Stimulated activated naive CD8-positive, alpha-beta T cell treated with anti-CD3 and anti-CD28 coated beads, Interleukin-15, amount 100 ng/mL, for 72 hours (primary cell): ENCODE results near the gene MT3.

Experiments
- ATAC-seq: fragments of 150-1000 bp; cut with Tn5 transposase; 2 replicates; pipeline ENCODE4 v1.10.0; 2021; ENCODE audit warnings: mild to moderate bottlenecking, moderate library complexity
- DNase-seq, 2 donors: peaks; one replicate each; pipeline ENCODE4 v3.0.0; 2021 to 2022
- H3K27ac Mint-ChIP-seq, 2 donors: one replicate each; pipeline ENCODE4 v1.8.0; 2022; ENCODE audit warnings: mild to moderate bottlenecking in 2 of 2, mixed read lengths in 2 of 2, moderate library complexity in 2 of 2
- H3K27me3 Mint-ChIP-seq: one replicate; pipeline ENCODE4 v1.8.0; 2022; ENCODE audit warnings: mixed read lengths
- H3K4me1 Mint-ChIP-seq: one replicate; pipeline ENCODE4 v1.8.0; 2022; ENCODE audit warnings: mild to moderate bottlenecking, mixed read lengths
- H3K4me3 Mint-ChIP-seq, 2 donors: one replicate each; pipeline ENCODE4 v1.8.0; 2022; ENCODE audit warnings: mild to moderate bottlenecking in 2 of 2, mixed read lengths in 2 of 2, moderate library complexity in 1 of 2
- H3K9me3 Mint-ChIP-seq, 2 donors: one replicate each; pipeline ENCODE4 v1.8.0; 2022; ENCODE audit warnings: mixed read lengths in 2 of 2

The MT3 gene

DNA sequence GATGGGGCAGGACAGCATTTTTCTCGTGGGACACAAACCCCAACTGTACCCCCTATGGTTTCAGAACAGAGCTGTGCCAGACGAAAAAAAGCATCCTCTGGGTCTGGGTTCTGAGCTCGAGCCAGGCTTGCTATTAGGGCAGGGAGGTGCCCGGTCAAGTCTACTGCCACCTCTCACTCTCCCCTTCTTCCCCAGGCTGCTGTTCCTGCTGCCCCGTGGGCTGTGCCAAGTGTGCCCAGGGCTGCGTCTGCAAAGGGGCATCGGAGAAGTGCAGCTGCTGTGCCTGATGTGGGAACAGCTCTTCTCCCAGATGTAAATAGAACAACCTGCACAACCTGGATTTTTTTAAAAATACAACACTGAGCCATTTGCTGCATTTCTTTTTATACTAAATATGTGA, 37.4 kb downstream of the MT3 start:
- ATAC-seq (no peak), DNase-seq (no peak)
- peak overlapping the region; percentile 89 to 94 for H3K4me3 Mint-ChIP-seq
- no peak overlapping the region for H3K27ac Mint-ChIP-seq
- H3K4me1 Mint-ChIP-seq, result peaks cover 22% of the 10 kb centered on the region
- H3K27me3 Mint-ChIP-seq, result peaks cover 71% of the 10 kb centered on the region
- no peaks in the 10 kb centered on the region for H3K9me3 Mint-ChIP-seq

- no peak for DNase-seq
- ATAC-seq, result no peak
- no peak overlapping the region for H3K4me3 Mint-ChIP-seq
- no peaks in the 10 kb centered on the region for H3K9me3 Mint-ChIP-seq
- no peak overlapping the region for H3K27ac Mint-ChIP-seq
- H3K27me3 Mint-ChIP-seq, result peaks cover 91% of the 10 kb centered on the region
- H3K4me1 Mint-ChIP-seq, result peaks cover 37% of the 10 kb centered on the region
Measured at GRCh38 chr16:56628486-56629350, 39.4 kb downstream of the MT3 start.

- DNase-seq (no peak), ATAC-seq (no peak)
- H3K27ac Mint-ChIP-seq, result no peak overlapping the region
Measured at GRCh38 chr16:56629531-56629930, 40.2 kb downstream of the MT3 start.

GRCh38 chr16:56630134-56630533, 40.8 kb downstream of the MT3 start:
- Mint-ChIP-seq H3K27ac (no peak overlapping the region), H3K4me3 (no peak overlapping the region), H3K9me3 (no peaks in the 10 kb centered on the region), H3K27me3 (peaks cover 92% of the 10 kb centered on the region), H3K4me1 (peaks cover 39% of the 10 kb centered on the region)
- ATAC-seq (peak; percentile 59), DNase-seq (no peak)

More at GRCh38 chr16:56629531-56629930, 40.2 kb downstream of the MT3 start:
- Mint-ChIP-seq H3K9me3 (no peaks in the 10 kb centered on the region), H3K4me3 (no peak overlapping the region), H3K27me3 (peaks cover 92% of the 10 kb centered on the region), H3K4me1 (peaks cover 38% of the 10 kb centered on the region)

DNA sequence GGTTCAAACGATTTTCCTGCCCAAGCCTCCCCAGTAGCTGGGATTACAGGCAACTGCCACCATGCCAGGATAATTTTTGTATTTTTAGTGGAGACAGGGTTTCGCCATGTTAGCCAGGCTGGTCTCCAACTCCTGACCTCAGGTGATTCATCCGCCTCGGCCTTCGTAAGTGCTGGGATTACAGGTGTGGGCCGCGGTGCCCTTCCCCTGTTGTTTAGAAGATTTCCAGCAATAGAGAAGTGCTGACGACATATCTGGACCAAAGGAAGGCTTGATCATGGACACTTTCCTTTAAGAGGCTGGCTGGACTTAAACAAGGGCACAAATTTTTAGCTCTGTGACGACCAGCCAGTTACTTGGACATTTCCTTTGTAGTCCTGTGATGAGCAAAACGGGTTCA, 41.9 kb downstream of the MT3 start:
- peak overlapping the region in 1 of 2 donors; percentile 79 for H3K4me3 Mint-ChIP-seq

GRCh38 chr16:56631832-56632155, 42.5 kb downstream of the MT3 start:
- no peak overlapping the region for H3K27ac Mint-ChIP-seq
- no peak for ATAC-seq

More for the DNA sequence above, 41.9 kb downstream of the MT3 start:
- H3K27me3 Mint-ChIP-seq, result peaks cover 92% of the 10 kb centered on the region
- DNase-seq (no peak), ATAC-seq (no peak)
- H3K4me1 Mint-ChIP-seq, result peaks cover 39% of the 10 kb centered on the region
- H3K9me3 Mint-ChIP-seq, result no peaks in the 10 kb centered on the region
- no peak overlapping the region for H3K27ac Mint-ChIP-seq

DNA sequence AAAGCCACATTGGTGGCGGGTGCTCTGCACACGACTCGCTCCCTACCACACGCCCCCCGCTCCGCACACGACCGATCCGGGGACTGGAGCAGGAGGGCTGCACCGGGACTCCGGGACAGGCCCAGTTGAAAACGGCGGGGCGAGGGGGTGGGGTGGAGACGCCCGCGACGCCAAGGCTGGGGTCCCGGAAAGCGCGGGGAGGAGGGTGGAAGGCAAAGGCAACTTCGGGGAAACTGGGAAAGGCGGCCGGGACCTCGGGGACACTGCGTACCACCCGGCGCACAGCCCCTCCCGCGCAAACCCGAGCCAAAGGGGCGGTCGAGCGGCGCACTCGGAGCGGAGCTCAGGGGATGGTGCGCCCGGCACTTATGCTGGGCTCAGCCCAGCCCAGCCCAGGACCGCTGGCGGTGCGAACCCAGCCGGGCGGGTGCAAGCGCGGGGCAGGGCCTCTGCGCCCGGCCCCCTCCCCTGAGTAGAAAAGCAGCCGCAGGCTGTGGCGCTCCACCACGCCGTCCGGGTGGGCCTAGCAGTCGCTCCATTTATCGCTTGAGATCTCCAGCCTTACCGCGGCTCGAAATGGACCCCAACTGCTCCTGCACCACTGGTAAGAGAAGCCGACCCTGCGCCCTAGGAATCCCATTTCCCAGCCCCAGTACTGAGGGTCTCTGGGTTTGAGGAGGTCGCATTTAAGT, 43.0 kb downstream of the MT3 start, which contains the start of gene MT1M:
Gene MT1M, plus strand, starts transcription at position 504 of the 692 bp plus-strand sequence. Its CDS starts 73 bp downstream, at position 577.
- no peaks in the 10 kb centered on the region for H3K9me3 Mint-ChIP-seq
- DNase-seq, result no peak
- peaks cover 92% of the 10 kb centered on the region for H3K27me3 Mint-ChIP-seq
- peaks cover 41% of the 10 kb centered on the region for H3K4me1 Mint-ChIP-seq
- H3K4me3 Mint-ChIP-seq, result peak within 1 kb of the TSS; percentile 79 to 89
- ATAC-seq, result peak; percentile 53
- no peak within 1 kb of the TSS for H3K27ac Mint-ChIP-seq

More at GRCh38 chr16:56631832-56632155, 42.5 kb downstream of the MT3 start:
- no peaks in the 10 kb centered on the region for H3K9me3 Mint-ChIP-seq
- H3K4me3 Mint-ChIP-seq, result peak overlapping the region; percentile 79 to 89
- H3K27me3 Mint-ChIP-seq, result peaks cover 92% of the 10 kb centered on the region
- no peak for DNase-seq
- H3K4me1 Mint-ChIP-seq, result peaks cover 41% of the 10 kb centered on the region

DNA sequence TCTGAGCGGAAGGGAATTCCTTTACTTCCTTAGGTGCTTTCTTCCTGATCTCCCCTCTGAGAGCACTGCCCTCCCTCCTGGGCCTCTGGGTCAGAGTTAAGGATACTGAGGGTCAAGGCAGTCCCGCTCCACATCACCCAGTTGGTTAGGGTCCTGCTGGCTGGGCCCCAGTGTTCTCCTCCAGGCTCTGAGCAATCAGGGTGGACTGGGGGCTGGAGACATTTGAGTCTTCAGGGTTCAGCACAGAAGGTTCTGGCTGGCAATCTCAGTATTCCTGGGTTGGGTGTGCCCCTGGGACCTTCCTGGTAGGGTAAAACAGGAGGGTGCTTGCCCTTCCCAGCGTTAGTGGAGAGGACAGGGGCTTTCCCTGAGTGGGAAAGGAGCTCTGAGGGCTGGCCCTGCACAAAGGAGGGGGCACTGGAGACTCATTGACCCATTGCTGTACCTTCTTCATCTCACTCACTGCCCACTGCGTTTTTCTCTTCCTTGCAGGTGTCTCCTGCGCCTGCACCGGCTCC, 43.6 kb downstream of the MT3 start:
- peaks cover 96% of the 10 kb centered on the region for H3K27me3 Mint-ChIP-seq
- H3K4me1 Mint-ChIP-seq, result peaks cover 46% of the 10 kb centered on the region
- no peak overlapping the region for H3K27ac Mint-ChIP-seq
- DNase-seq, result no peak
- no peak for ATAC-seq
- peak overlapping the region; percentile 77 to 89 for H3K4me3 Mint-ChIP-seq
- H3K9me3 Mint-ChIP-seq, result no peaks in the 10 kb centered on the region

- H3K4me3 Mint-ChIP-seq, result no peak overlapping the region
- peaks cover 100% of the 10 kb centered on the region for H3K27me3 Mint-ChIP-seq
- ATAC-seq (no peak), DNase-seq (no peak)
- peaks cover 52% of the 10 kb centered on the region for H3K4me1 Mint-ChIP-seq
- no peak overlapping the region for H3K27ac Mint-ChIP-seq
- no peaks in the 10 kb centered on the region for H3K9me3 Mint-ChIP-seq
Measured at GRCh38 chr16:56633535-56633934, 44.2 kb downstream of the MT3 start.

- DNase-seq, result no peak
- Mint-ChIP-seq H3K4me1 (peaks cover 56% of the 10 kb centered on the region), H3K9me3 (no peaks in the 10 kb centered on the region), H3K27ac (peak overlapping the region in 1 of 2 donors; percentile 34), H3K27me3 (peaks cover 100% of the 10 kb centered on the region), H3K4me3 (peak overlapping the region; percentile 76 to 81)
- no peak for ATAC-seq
Measured at GRCh38 chr16:56634715-56635440, 45.5 kb downstream of the MT3 start.

GRCh38 chr16:56635441-56635967, 46.2 kb downstream of the MT3 start:
- H3K9me3 Mint-ChIP-seq, result no peaks in the 10 kb centered on the region
- H3K27ac Mint-ChIP-seq, result no peak overlapping the region
- DNase-seq, result no peak
- peak overlapping the region; percentile 76 to 81 for H3K4me3 Mint-ChIP-seq
- H3K4me1 Mint-ChIP-seq, result peaks cover 56% of the 10 kb centered on the region
- ATAC-seq, result no peak
- H3K27me3 Mint-ChIP-seq, result peaks cover 100% of the 10 kb centered on the region

GRCh38 chr16:56636616-56637413, 47.5 kb downstream of the MT3 start:
- Mint-ChIP-seq H3K27ac (no peak overlapping the region), H3K4me1 (peaks cover 53% of the 10 kb centered on the region), H3K4me3 (no peak overlapping the region), H3K27me3 (peaks cover 96% of the 10 kb centered on the region), H3K9me3 (no peaks in the 10 kb centered on the region)
- DNase-seq (no peak), ATAC-seq (no peak)

GRCh38 chr16:56637814-56638750, 48.8 kb downstream of the MT3 start, which contains the start of gene MT1A:
Gene MT1A, plus strand, starts transcription at chr16:56638666. Its CDS starts 73 bp downstream, at chr16:56638739.
- H3K9me3 Mint-ChIP-seq, result no peaks in the 10 kb centered on the region
- DNase-seq, result no peak
- H3K4me3 Mint-ChIP-seq, result peak within 1 kb of the TSS; percentile 83
- ATAC-seq, result peak; percentile 69
- peak within 1 kb of the TSS in 1 of 2 donors; percentile 41 for H3K27ac Mint-ChIP-seq
- peaks cover 84% of the 10 kb centered on the region for H3K27me3 Mint-ChIP-seq
- H3K4me1 Mint-ChIP-seq, result peaks cover 50% of the 10 kb centered on the region
